HUES6 (cell line): ENCODE data around the gene FGFRL1.

Experiments used
- H3K27ac ChIP-seq: 2 replicates; pipeline ENCODE4 v1.7.0; 2013; ENCODE audit warnings: low read depth, mild to moderate bottlenecking, low read length, inconsistent platforms
- H3K27me3 ChIP-seq: 2 replicates; pipeline ENCODE4 v1.6.1; 2013; ENCODE audit warnings: low read length; ENCODE audit not compliant: control insufficient read depth, insufficient read depth
- H3K36me3 ChIP-seq: 2 replicates; pipeline ENCODE4 v1.6.1; 2013; ENCODE audit warnings: low read length; ENCODE audit not compliant: control insufficient read depth, insufficient read depth
- H3K4me1 ChIP-seq: 2 replicates; pipeline ENCODE4 v1.6.1; 2013; ENCODE audit warnings: low read length; ENCODE audit not compliant: control insufficient read depth, insufficient read depth
- H3K4me3 ChIP-seq: 2 replicates; pipeline ENCODE4 v1.5.1; 2013; ENCODE audit warnings: low read depth, low read length
- H3K9ac ChIP-seq: one replicate; pipeline ENCODE4 v1.6.1; 2013; ENCODE audit warnings: mild to moderate bottlenecking, low read length
- H3K9me3 ChIP-seq: 2 replicates; pipeline ENCODE4 v1.6.1; 2013; ENCODE audit warnings: low read depth, low read length; ENCODE audit not compliant: control insufficient read depth, insufficient read depth

FGFRL1 gene

DNA sequence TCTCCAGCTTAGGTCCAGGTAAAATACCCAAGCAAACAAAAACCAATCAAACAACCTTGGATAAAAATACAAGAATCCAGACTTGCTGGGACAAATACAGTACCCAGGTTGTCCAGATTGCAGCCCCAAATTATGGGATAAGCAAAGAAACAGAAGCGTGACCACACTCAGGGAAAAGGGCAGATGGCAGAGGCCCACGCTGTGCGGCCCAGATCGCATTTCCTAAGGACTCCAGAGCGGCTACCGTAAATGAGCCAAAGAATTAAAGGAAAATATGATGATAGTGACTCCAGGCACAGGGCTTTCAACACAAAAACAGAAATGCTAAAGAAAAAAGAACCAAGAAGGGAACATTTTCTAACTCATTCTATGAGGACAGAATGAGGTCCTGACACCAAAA is 50.3 kb downstream of the FGFRL1 start:
- no peaks in the 10 kb centered on the region for H3K36me3 ChIP-seq
- H3K9ac ChIP-seq: no peak overlapping the region
- H3K4me3 ChIP-seq: no peak overlapping the region
- no peaks in the 10 kb centered on the region for H3K4me1 ChIP-seq
- H3K27me3 ChIP-seq: peaks cover 30% of the 10 kb centered on the region
- no peak overlapping the region for H3K27ac ChIP-seq
- no peaks in the 10 kb centered on the region for H3K9me3 ChIP-seq

DNA sequence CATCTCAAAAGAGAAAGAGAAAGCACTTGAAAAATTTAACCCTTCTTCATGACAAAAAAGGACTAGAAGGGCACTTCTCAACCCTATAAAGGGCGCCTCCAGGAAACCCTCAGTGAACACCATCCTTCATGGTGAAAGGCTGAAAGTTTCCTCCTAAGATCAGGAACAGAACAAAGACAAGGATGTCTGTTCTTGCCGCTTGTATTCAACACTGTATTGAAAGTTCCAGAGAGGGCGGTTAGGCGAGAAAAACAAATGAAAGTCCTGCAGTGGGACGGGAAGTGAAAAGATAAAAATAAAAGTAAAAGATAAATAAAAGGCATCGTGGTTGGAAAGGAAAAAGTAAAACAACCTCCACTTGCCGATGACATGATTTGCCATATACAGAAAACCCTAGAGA is 51.0 kb downstream of the FGFRL1 start:
- Histone ChIP-seq H3K4me3 (no peak overlapping the region), H3K9me3 (no peaks in the 10 kb centered on the region), H3K27me3 (peaks cover 25% of the 10 kb centered on the region), H3K36me3 (no peaks in the 10 kb centered on the region), H3K9ac (no peak overlapping the region), H3K4me1 (no peaks in the 10 kb centered on the region), H3K27ac (no peak overlapping the region)

DNA sequence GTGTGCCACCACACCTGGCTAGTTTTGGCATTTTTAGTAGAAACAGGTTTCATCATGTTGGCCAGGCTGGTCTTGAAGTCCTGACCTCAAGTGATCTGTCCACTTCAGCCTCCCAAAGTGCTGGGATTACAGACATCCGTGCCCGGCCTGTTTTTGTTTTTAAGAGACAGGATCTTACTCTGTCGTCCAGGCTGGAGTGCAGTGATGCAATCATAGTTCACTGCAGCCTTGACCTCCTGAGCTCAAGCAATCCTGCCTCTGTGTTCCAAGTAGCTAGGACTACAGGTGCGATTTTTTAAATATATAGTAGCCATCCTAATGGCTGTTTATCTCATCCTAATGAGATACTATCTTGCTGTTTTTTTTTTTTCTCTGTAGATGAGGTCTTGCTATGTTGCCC is 54.3 kb downstream of the FGFRL1 start:
- H3K27ac ChIP-seq: no peak overlapping the region
- H3K4me3 ChIP-seq: no peak overlapping the region
- peaks cover 20% of the 10 kb centered on the region for H3K27me3 ChIP-seq
- no peak overlapping the region for H3K9ac ChIP-seq
- no peaks in the 10 kb centered on the region for H3K9me3 ChIP-seq
- no peaks in the 10 kb centered on the region for H3K36me3 ChIP-seq
- H3K4me1 ChIP-seq: no peaks in the 10 kb centered on the region

DNA sequence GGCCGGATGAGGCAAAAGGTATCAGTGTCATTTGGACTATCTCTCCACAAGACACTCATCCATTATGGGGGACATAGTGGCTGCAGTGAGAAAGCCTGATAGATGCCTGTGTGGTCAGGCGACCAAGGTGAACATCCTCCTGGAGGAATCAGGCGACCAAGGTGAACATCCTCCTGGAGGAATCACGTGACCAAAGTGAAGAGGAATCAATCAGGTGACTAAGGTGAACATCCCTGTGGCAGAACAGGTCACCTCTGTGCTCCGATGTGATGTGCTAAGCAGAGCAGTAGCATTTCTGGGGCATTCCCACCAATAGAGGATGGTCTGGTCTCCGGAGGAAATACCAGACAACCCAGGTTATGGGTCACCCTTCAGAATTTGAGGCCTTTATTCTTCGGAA is 58.0 kb downstream of the FGFRL1 start:
- Histone ChIP-seq H3K27me3 (peaks cover 19% of the 10 kb centered on the region), H3K27ac (no peak overlapping the region), H3K4me3 (no peak overlapping the region), H3K9me3 (0 out of 2 replicates have a peak, but pooled peaks cover 2% of the 10 kb centered on the region), H3K36me3 (no peaks in the 10 kb centered on the region), H3K4me1 (no peaks in the 10 kb centered on the region), H3K9ac (no peak overlapping the region)

DNA sequence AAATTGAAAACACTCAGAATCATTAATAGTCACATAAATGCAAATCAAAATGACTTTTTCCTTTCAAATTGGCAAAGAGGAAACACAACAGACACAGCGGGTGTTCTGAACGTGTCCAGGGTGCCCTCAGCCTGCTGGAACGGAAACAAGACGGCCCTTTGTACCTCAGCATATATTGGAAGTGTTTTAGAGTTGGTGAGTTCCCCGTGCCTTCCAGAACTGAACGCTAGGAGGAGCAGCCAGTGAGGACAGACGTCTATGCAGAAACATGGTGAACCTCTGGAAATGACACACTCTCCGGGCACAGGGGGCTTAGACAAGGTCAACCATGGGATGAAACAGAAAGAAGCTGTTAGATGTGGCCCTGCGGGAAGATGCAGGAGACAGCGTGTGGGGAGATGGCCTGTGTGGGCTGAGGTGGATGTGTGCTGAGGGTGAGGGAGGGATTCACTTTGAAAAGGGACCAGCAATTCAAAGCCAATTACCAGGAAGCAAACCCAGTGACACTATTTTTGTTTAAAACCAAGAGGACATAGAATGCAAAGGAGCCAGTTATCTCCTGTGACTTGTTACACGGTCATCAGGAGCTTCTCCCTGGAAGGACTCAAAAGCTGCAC is 61.5 kb downstream of the FGFRL1 start:
- H3K27me3 ChIP-seq: peaks cover 15% of the 10 kb centered on the region; the same call in 1 of the 2 replicates

DNA sequence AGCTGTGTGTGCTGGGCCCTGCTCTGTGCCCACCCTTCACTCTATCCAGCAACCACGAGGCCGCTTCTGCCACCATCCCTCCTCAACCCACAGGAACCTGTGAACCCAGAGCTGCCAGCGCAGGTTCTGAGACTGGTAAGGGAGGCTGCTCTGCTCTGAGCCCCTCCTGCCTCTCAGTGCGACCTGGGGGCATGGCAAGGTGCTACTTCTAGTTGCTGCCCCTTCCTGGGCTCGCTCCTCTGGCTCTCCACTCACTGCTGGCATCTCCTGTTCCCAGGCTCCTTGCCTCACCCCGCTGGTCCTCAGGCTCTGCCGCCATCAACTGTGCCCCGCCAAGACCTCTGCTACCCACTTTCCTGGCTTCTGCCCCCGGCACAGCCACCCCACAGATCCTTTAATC is 62.7 kb downstream of the FGFRL1 start:
- 0 out of 2 replicates have a peak, but pooled peaks cover 2% of the 10 kb centered on the region for H3K9me3 ChIP-seq
- no peak overlapping the region for H3K4me3 ChIP-seq
- H3K9ac ChIP-seq: no peak overlapping the region
- H3K27me3 ChIP-seq: peaks cover 6% of the 10 kb centered on the region; the same call in 1 of the 2 replicates
- no peaks in the 10 kb centered on the region for H3K36me3 ChIP-seq
- no peaks in the 10 kb centered on the region for H3K4me1 ChIP-seq
- no peak overlapping the region for H3K27ac ChIP-seq

More for the DNA sequence above, 61.5 kb downstream of the FGFRL1 start:
- Histone ChIP-seq H3K9me3 (0 out of 2 replicates have a peak, but pooled peaks cover 2% of the 10 kb centered on the region), H3K4me3 (no peak overlapping the region), H3K9ac (no peak overlapping the region), H3K4me1 (no peaks in the 10 kb centered on the region), H3K27ac (no peak overlapping the region), H3K36me3 (no peaks in the 10 kb centered on the region)

DNA sequence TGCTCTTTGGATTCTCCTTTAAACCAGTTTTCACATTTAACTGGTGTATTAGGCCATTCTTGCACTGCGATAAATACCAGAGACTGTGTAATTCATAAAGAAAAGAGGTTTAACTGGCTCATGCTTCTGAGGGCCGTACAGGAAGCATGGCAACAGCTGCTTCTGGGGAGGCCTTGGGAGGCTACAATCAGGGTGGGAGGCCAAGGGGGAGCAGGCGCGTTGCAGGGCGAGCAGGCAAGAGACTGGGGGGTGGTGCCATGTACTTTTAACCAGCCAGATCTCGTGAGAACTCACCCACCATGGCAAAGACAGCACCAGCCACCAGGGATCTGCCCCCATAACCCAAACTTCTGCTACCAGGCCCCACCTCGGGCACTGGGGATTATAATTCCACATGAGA is 63.8 kb downstream of the FGFRL1 start:
- H3K36me3 ChIP-seq: no peaks in the 10 kb centered on the region
- no peak overlapping the region for H3K27ac ChIP-seq
- no peak overlapping the region for H3K4me3 ChIP-seq
- no peak overlapping the region for H3K9ac ChIP-seq
- no peaks in the 10 kb centered on the region for H3K4me1 ChIP-seq
- H3K9me3 ChIP-seq: 0 out of 2 replicates have a peak, but pooled peaks cover 2% of the 10 kb centered on the region
- peaks cover 6% of the 10 kb centered on the region; the same call in 1 of the 2 replicates for H3K27me3 ChIP-seq

DNA sequence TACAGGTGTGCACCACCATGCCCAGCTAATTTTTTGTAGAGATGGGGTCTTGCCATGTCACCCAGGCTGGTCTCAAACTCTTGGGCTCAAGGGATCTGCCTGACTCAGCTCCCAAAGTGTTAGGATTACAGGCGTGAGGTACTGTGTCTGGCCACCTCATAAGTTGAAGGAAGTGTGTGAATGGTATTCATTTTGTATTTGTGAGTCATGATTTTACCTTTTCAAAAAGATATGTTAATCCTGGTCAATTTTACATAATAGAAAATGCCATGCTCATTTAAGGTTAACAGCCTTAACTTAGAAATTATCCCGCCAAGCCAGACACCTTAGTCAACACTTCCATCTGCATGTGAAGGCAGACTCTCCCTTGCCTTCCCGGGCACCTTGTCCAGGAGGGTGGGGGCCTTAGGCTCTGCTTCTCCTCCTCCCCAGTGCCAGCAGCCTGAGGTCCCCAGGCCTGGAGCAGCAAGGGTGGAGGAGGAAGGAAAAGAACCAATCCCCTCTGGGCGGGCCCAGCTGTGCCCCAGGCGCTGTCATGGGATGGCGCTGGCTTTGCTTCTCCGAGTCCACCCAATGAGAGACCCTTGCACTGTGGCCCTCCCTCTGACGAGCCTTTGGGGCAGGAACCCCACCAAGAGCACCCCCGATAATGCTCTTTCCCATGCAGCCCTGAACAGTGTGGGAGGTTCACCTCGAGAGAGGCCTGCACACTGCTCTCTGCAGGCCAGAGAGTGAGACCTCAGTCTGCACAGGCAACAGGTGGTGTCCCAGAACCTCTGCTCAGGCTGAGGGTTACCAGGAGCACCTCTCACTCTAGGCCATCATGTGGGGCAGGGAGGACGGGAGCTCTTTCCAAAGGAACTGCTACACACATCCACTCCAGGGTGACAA is 64.6 kb downstream of the FGFRL1 start:
- Histone ChIP-seq H3K9me3 (0 out of 2 replicates have a peak, but pooled peaks cover 2% of the 10 kb centered on the region), H3K9ac (no peak overlapping the region), H3K27me3 (peaks cover 6% of the 10 kb centered on the region; the same call in 1 of the 2 replicates), H3K4me1 (no peaks in the 10 kb centered on the region), H3K4me3 (no peak overlapping the region), H3K36me3 (no peaks in the 10 kb centered on the region), H3K27ac (no peak overlapping the region)
